GM23338 (cell line): ENCODE measurements around the gene ATP8A1. TPM values are rescaled to one million over a fixed set of nuclear protein-coding genes. Genes with fewer than 3 reads are reported as not detected.

Experiments
- ATAC-seq: fragments of 200-7000 bp; cut with Tn5 transposase; 3 replicates; pipeline ENCODE4 v1.9.1; 2020
- DNase-seq: peaks from one replicate; pipeline ENCODE4 v3.0.0-alpha.2; 2015; ENCODE audit warnings: low spot score
- H2AFZ ChIP-seq: fragments of 200-600 bp; sonication (generic); 2 replicates; pipeline ENCODE4 v1.8.0; 2016; ENCODE audit warnings: antibody characterized with exemption, mild to moderate bottlenecking, moderate library complexity
- H3F3A ChIP-seq: fragments of 200-600 bp; sonication (generic); replicated peaks from 2 replicates; pipeline ENCODE4 v1.8.0; 2017; ENCODE audit warnings: antibody characterized with exemption, mixed run types, low read depth
- H3K27ac ChIP-seq: fragments of 200-600 bp; sonication (generic); 2 replicates; pipeline ENCODE4 v1.6.1; 2016; ENCODE audit warnings: low read depth
- H3K27me3 ChIP-seq: fragments of 200-600 bp; sonication (generic); 2 replicates; pipeline ENCODE4 v1.8.0; 2016; ENCODE audit warnings: mild to moderate bottlenecking, mixed run types, moderate library complexity; ENCODE audit not compliant: insufficient read depth
- H3K36me3 ChIP-seq: fragments of 200-600 bp; sonication (generic); 2 replicates; pipeline ENCODE4 v1.8.0; 2016; ENCODE audit warnings: mild to moderate bottlenecking; ENCODE audit not compliant: insufficient read depth
- H3K4me1 ChIP-seq: fragments of 200-600 bp; sonication (generic); 2 replicates; pipeline ENCODE4 v1.8.0; 2016; ENCODE audit warnings: mild to moderate bottlenecking, moderate library complexity; ENCODE audit not compliant: insufficient read depth
- H3K4me2 ChIP-seq: fragments of 200-600 bp; sonication (generic); 2 replicates; pipeline ENCODE4 v1.7.1; 2017; ENCODE audit warnings: mixed run types
- H3K4me3 ChIP-seq: fragments of 200-600 bp; sonication (generic); 2 replicates; pipeline ENCODE4 v1.6.1; 2016; ENCODE audit warnings: mixed run types
- H3K79me2 ChIP-seq: fragments of 200-600 bp; sonication (generic); replicated peaks from 2 replicates; pipeline ENCODE4 v1.8.0; 2017; ENCODE audit warnings: mild to moderate bottlenecking; ENCODE audit not compliant: insufficient read depth
- H3K9me2 ChIP-seq: fragments of 200-600 bp; sonication (generic); 2 replicates; pipeline ENCODE4 v1.8.0; 2017; ENCODE audit not compliant: insufficient read depth
- H4K20me1 ChIP-seq: fragments of 200-600 bp; sonication (generic); replicated peaks from 2 replicates; pipeline ENCODE4 v1.8.0; 2017; ENCODE audit warnings: mild to moderate bottlenecking; ENCODE audit not compliant: insufficient read depth
- H3K27ac Mint-ChIP-seq: 2 replicates; pipeline ENCODE4 v1.8.0; 2020; ENCODE audit warnings: inconsistent platforms, mild to moderate bottlenecking, moderate library complexity, mixed read lengths
- H3K27me3 Mint-ChIP-seq: 3 replicates; pipeline ENCODE4 v1.8.0; 2022; ENCODE audit warnings: low read depth, mild to moderate bottlenecking, moderate library complexity, mixed read lengths, inconsistent platforms; ENCODE audit not compliant: insufficient read depth, poor library complexity
- H3K36me3 Mint-ChIP-seq: 3 replicates; pipeline ENCODE4 v1.8.0; 2021; ENCODE audit warnings: low read depth, mild to moderate bottlenecking, inconsistent platforms, moderate library complexity, mixed read lengths
- H3K4me1 Mint-ChIP-seq: 3 replicates; pipeline ENCODE4 v1.8.0; 2020; ENCODE audit warnings: mild to moderate bottlenecking, inconsistent platforms, mixed read lengths
- H3K4me3 Mint-ChIP-seq: 3 replicates; pipeline ENCODE4 v1.8.0; 2021; ENCODE audit warnings: moderate library complexity, mild to moderate bottlenecking, inconsistent platforms, mixed read lengths
- H3K9me3 Mint-ChIP-seq: 3 replicates; pipeline ENCODE4 v1.8.0; 2020; ENCODE audit warnings: moderate library complexity, mild to moderate bottlenecking, inconsistent platforms, mixed read lengths
- CREB1 ChIP-seq: fragments of 250-450 bp; sonication (Bioruptor Pico); IDR thresholded peaks from 2 replicates; pipeline ENCODE4 v1.5.0; 2020; ENCODE audit warnings: low read depth, mild to moderate bottlenecking, moderate library complexity
- CTCF ChIP-seq, 2 experiments: fragments of 200-600 bp in 1 of 2; sonication (generic) in 1 of 2; conservative IDR thresholded peaks; 2 replicates each; pipeline versions ENCODE4 v1.5.1 to v1.6.1; 2016 to 2017; ENCODE audit warnings: antibody characterized with exemption in 2 of 2, low read depth in 2 of 2, mild to moderate bottlenecking in 2 of 2, moderate library complexity in 1 of 2
- EZH2 ChIP-seq: fragments of 200-600 bp; sonication (generic); IDR thresholded peaks from one replicate; pipeline ENCODE4 v1.8.0; 2017; ENCODE audit warnings: antibody characterized with exemption, mild to moderate bottlenecking, low read depth; ENCODE audit not compliant: unreplicated experiment
- EZH2phosphoT487 ChIP-seq: fragments of 200-600 bp; sonication (generic); IDR thresholded peaks from one replicate; pipeline ENCODE4 v1.8.1; 2018; ENCODE audit warnings: antibody characterized with exemption; ENCODE audit not compliant: unreplicated experiment
- JUNB ChIP-seq: IDR thresholded peaks from one replicate; pipeline ENCODE4 v1.6.1; 2016; ENCODE audit warnings: antibody characterized with exemption; ENCODE audit not compliant: unreplicated experiment
- POLR2AphosphoS5 ChIP-seq: IDR thresholded peaks from 2 replicates; pipeline ENCODE4 v1.6.1; 2016; ENCODE audit warnings: antibody characterized with exemption, low read depth
- REST ChIP-seq: IDR thresholded peaks from one replicate; pipeline ENCODE4 v1.6.1; 2018; ENCODE audit warnings: antibody characterized with exemption; ENCODE audit not compliant: unreplicated experiment
- STAT1 ChIP-seq: IDR thresholded peaks from one replicate; pipeline ENCODE4 v1.6.1; 2016; ENCODE audit warnings: antibody characterized with exemption; ENCODE audit not compliant: unreplicated experiment
- ZNF114 ChIP-seq: fragments of 250-450 bp; sonication (Bioruptor Pico); IDR thresholded peaks from 2 replicates; pipeline ENCODE4 v1.5.0; 2020; ENCODE audit warnings: mild to moderate bottlenecking, moderate library complexity
- ZNF331 ChIP-seq: fragments of 250-450 bp; sonication (Bioruptor Pico); IDR thresholded peaks from 2 replicates; pipeline ENCODE4 v1.5.0; 2020; ENCODE audit warnings: low read depth, mild to moderate bottlenecking, moderate library complexity
- polyA plus RNA-seq: library from polyadenylated mRNA; unstranded; fragments of >200 nt; fragmentation: Nextera tagmentation; extraction: Ambion mirVana; gene quantifications from 2 replicates; pipeline ENCODE4 v1.2.1, GENCODE V29; 2016
- total RNA-seq: library from RNA; depleted of rRNA; stranded (reverse); fragments of >200 nt; shearing (Covaris generic); gene quantifications from 2 replicates; pipeline ENCODE4 v1.2.3, GENCODE V29; 2014

Gene ATP8A1
- total and polyA plus RNA-seq, 2 experiments from 2014 or later, result 6.8 to 66.3 TPM

GRCh38 chr4:42515156-42515884, 141.6 kb downstream of the ATP8A1 start:
- H3K4me3 ChIP-seq, result no peak overlapping the region
- H3F3A ChIP-seq, result no peaks in the 10 kb centered on the region
- Mint-ChIP-seq H3K4me1 (peaks cover 68% of the 10 kb centered on the region), H3K4me3 (no peak overlapping the region), H3K9me3 (no peaks in the 10 kb centered on the region), H3K27ac (no peak overlapping the region), H3K36me3 (no peaks in the 10 kb centered on the region), H3K27me3 (peaks cover 4% of the 10 kb centered on the region)
- H3K79me2 ChIP-seq, result no peaks in the 10 kb centered on the region
- TF ChIP-seq EZH2phosphoT487 (no peak), ZNF331 (CRISPR knock-in tag) (no peak), STAT1 (no peak), CTCF (conservative IDR thresholded peaks at IDR 0.05; ENCODE audit: low read depth in 2 of 2) (no peak), EZH2 (no peak), POLR2AphosphoS5 (0 out of 2 replicates have a peak, but pooled peaks have one; percentile 40), JUNB (no peak), REST (no peak), CREB1 (CRISPR knock-in tag) (peak; percentile 38; the same call in 1 of the 2 replicates), ZNF114 (no peak)
- H3K27ac ChIP-seq, result no peak overlapping the region
- DNase-seq (peak; percentile 85), ATAC-seq (peak; percentile 93)
- H3K27me3 ChIP-seq, result peaks cover 24% of the 10 kb centered on the region
- no peaks in the 10 kb centered on the region for H3K36me3 ChIP-seq
- H3K4me2 ChIP-seq, result no peak overlapping the region
- no peaks in the 10 kb centered on the region for H4K20me1 ChIP-seq
- no peak overlapping the region for H2AFZ ChIP-seq
- peaks cover 44% of the 10 kb centered on the region for H3K4me1 ChIP-seq
- no peaks in the 10 kb centered on the region for H3K9me2 ChIP-seq
